Adipocyte (in vitro differentiated cells): ENCODE data around the gene GAN.
A peak's percentile ranks its signal among the peaks of the same experiment; 100 is the strongest.
"Not testable (repeated sequence)": the region's sequence is repeated elsewhere in the genome, so short reads cannot be mapped to it uniquely, and the experiment has no call there.

Experiments used
- DNase-seq: peaks from one replicate; pipeline ENCODE4 v3.0.0-alpha.2; 2015; ENCODE audit warnings: low read depth
- H3K27me3 ChIP-seq: replicated peaks from 2 replicates; pipeline ENCODE4 v1.7.0; 2013; ENCODE audit warnings: mild to moderate bottlenecking, low read length, moderate library complexity; ENCODE audit not compliant: control insufficient read depth, insufficient read depth
- H3K36me3 ChIP-seq: 2 replicates; pipeline ENCODE4 v1.7.0; 2013; ENCODE audit warnings: low read length, mild to moderate bottlenecking, moderate library complexity; ENCODE audit not compliant: control insufficient read depth, insufficient read depth, severe bottlenecking
- H3K4me1 ChIP-seq: 2 replicates; pipeline ENCODE4 v1.7.0; 2013; ENCODE audit warnings: mild to moderate bottlenecking, low read length, moderate library complexity; ENCODE audit not compliant: control insufficient read depth, insufficient read depth
- H3K4me3 ChIP-seq: 2 replicates; pipeline ENCODE4 v1.7.0; 2013; ENCODE audit warnings: mild to moderate bottlenecking, low read length, moderate library complexity
- H3K9ac ChIP-seq: 2 replicates; pipeline ENCODE4 v1.7.0; 2013; ENCODE audit warnings: mild to moderate bottlenecking, low read length, moderate library complexity
- H3K9me3 ChIP-seq: 2 replicates; pipeline ENCODE4 v1.7.0; 2013; ENCODE audit warnings: mild to moderate bottlenecking, low read length, moderate library complexity; ENCODE audit not compliant: control insufficient read depth

The GAN gene

GRCh38 chr16:81403208-81403600 is 88.4 kb downstream of the GAN start:
- H3K27me3 ChIP-seq = no peaks in the 10 kb centered on the region
- no peaks in the 10 kb centered on the region for H3K36me3 ChIP-seq
- peak overlapping the region; percentile 37 for H3K9ac ChIP-seq
- H3K4me3 ChIP-seq = no peak overlapping the region
- H3K4me1 ChIP-seq = peaks cover 11% of the 10 kb centered on the region
- H3K9me3 ChIP-seq = peaks cover 9% of the 10 kb centered on the region
- DNase-seq = no peak

- peaks cover 9% of the 10 kb centered on the region for H3K9me3 ChIP-seq
- H3K9ac ChIP-seq = peak overlapping the region; percentile 37
- H3K27me3 ChIP-seq = no peaks in the 10 kb centered on the region
- peaks cover 11% of the 10 kb centered on the region for H3K4me1 ChIP-seq
- peak overlapping the region; percentile 66 for H3K4me3 ChIP-seq
- peak; percentile 93 for DNase-seq
- H3K36me3 ChIP-seq = no peaks in the 10 kb centered on the region
Observed at GRCh38 chr16:81403601-81404391, 89.0 kb downstream of the GAN start.

- not testable (repeated sequence) for H3K36me3 ChIP-seq, H3K9ac ChIP-seq, H3K4me3 ChIP-seq, H3K9me3 ChIP-seq, DNase-seq, H3K27me3 ChIP-seq
- H3K4me1 ChIP-seq = peaks cover 11% of the 10 kb centered on the region
Observed at GRCh38 chr16:81405002-81405401, 90.2 kb downstream of the GAN start.

- peaks cover 11% of the 10 kb centered on the region for H3K4me1 ChIP-seq
- no peak overlapping the region for H3K4me3 ChIP-seq
- no peaks in the 10 kb centered on the region for H3K36me3 ChIP-seq
- no peak overlapping the region for H3K9ac ChIP-seq
- no peaks in the 10 kb centered on the region for H3K9me3 ChIP-seq
- no peaks in the 10 kb centered on the region for H3K27me3 ChIP-seq
- DNase-seq = peak; percentile 51
Observed at GRCh38 chr16:81405702-81406113, 90.9 kb downstream of the GAN start.

- no peak overlapping the region for H3K4me3 ChIP-seq
- no peaks in the 10 kb centered on the region for H3K9me3 ChIP-seq
- peaks cover 3% of the 10 kb centered on the region for H3K27me3 ChIP-seq
- H3K36me3 ChIP-seq = no peaks in the 10 kb centered on the region
- peaks cover 5% of the 10 kb centered on the region for H3K4me1 ChIP-seq
- H3K9ac ChIP-seq = no peak overlapping the region
- DNase-seq = no peak
Observed at GRCh38 chr16:81408409-81408950, 93.7 kb downstream of the GAN start.

- H3K4me1 ChIP-seq = no peaks in the 10 kb centered on the region
- H3K4me3 ChIP-seq = no peak overlapping the region
- no peak overlapping the region for H3K9ac ChIP-seq
- DNase-seq = no peak
- H3K27me3 ChIP-seq = peaks cover 5% of the 10 kb centered on the region
- no peaks in the 10 kb centered on the region for H3K9me3 ChIP-seq
- H3K36me3 ChIP-seq = no peaks in the 10 kb centered on the region
Observed at GRCh38 chr16:81409016-81409556, 94.3 kb downstream of the GAN start.

- Histone ChIP-seq H3K36me3 (no peaks in the 10 kb centered on the region), H3K27me3 (peaks cover 11% of the 10 kb centered on the region), H3K9ac (no peak overlapping the region), H3K4me1 (no peaks in the 10 kb centered on the region), H3K9me3 (no peaks in the 10 kb centered on the region), H3K4me3 (no peak overlapping the region)
- no peak for DNase-seq
Observed at GRCh38 chr16:81410643-81411293, 96.0 kb downstream of the GAN start.

- no peak for DNase-seq
Observed at GRCh38 chr16:81413245-81413990, 98.7 kb downstream of the GAN start.

GRCh38 chr16:81415751-81416150 is 101.0 kb downstream of the GAN start:
- Histone ChIP-seq H3K36me3 (no peaks in the 10 kb centered on the region), H3K9ac (no peak overlapping the region), H3K4me3 (no peak overlapping the region), H3K27me3 (peaks cover 11% of the 10 kb centered on the region), H3K4me1 (no peaks in the 10 kb centered on the region), H3K9me3 (no peaks in the 10 kb centered on the region)
- no peak for DNase-seq

More at GRCh38 chr16:81413245-81413990, 98.7 kb downstream of the GAN start:
- no peaks in the 10 kb centered on the region for H3K36me3 ChIP-seq
- H3K4me1 ChIP-seq = no peaks in the 10 kb centered on the region
- H3K4me3 ChIP-seq = no peak overlapping the region
- H3K27me3 ChIP-seq = peaks cover 11% of the 10 kb centered on the region
- H3K9ac ChIP-seq = no peak overlapping the region
- no peaks in the 10 kb centered on the region for H3K9me3 ChIP-seq

GRCh38 chr16:81416749-81417148 is 102.0 kb downstream of the GAN start:
- no peak for DNase-seq
- Histone ChIP-seq H3K9ac (no peak overlapping the region), H3K9me3 (peaks cover 2% of the 10 kb centered on the region), H3K4me3 (no peak overlapping the region), H3K27me3 (peaks cover 11% of the 10 kb centered on the region), H3K36me3 (no peaks in the 10 kb centered on the region), H3K4me1 (no peaks in the 10 kb centered on the region)

- no peak overlapping the region for H3K9ac ChIP-seq
- no peaks in the 10 kb centered on the region for H3K4me1 ChIP-seq
- DNase-seq = no peak
- H3K4me3 ChIP-seq = no peak overlapping the region
- H3K27me3 ChIP-seq = peaks cover 11% of the 10 kb centered on the region
- peaks cover 6% of the 10 kb centered on the region for H3K9me3 ChIP-seq
- H3K36me3 ChIP-seq = no peaks in the 10 kb centered on the region
Observed at GRCh38 chr16:81417210-81417609, 102.4 kb downstream of the GAN start.
